Nucleus accumbens (tissue), 56 donors: ENCODE measurements around the gene PDLIM3.
A peak's percentile ranks its signal among the peaks of the same experiment; 100 is the strongest.
"Not testable (repeated sequence)": the region's sequence is repeated elsewhere in the genome, so short reads cannot be mapped to it uniquely, and the experiment has no call there.

Experiments used
- DNase-seq, 56 donors: peaks; one replicate each; lab custom pipeline; 2025; lab: John Stamatoyannopoulos, UW

The PDLIM3 gene

GRCh38 chr4:185534866-185535611, at the start of gene PDLIM3:
PDLIM3 (minus strand) TSS chr4:185535507; CDS start chr4:185535434, 73 bp downstream.
- peak in 53 of 56 donors; percentile 10 to 85 (median 60) for DNase-seq

- DNase-seq = no peak
These were observed 48.5 kb upstream of the PDLIM3 start for GRCh38 chr4:185583813-185584212.

- peak in 14 of 56 donors; percentile 3 to 53 (median 32) for DNase-seq
These were observed 47.5 kb upstream of the PDLIM3 start for GRCh38 chr4:185582651-185583400.

- DNase-seq = peak in 1 of 56 donors; percentile 22
These were observed 45.4 kb upstream of the PDLIM3 start for GRCh38 chr4:185580699-185581098.

- DNase-seq = no peak
These were observed 43.0 kb upstream of the PDLIM3 start for GRCh38 chr4:185578284-185578683.

GRCh38 chr4:185576962-185577950, 41.9 kb upstream of the PDLIM3 start:
- DNase-seq = no peak

GRCh38 chr4:185576314-185576961, 41.1 kb upstream of the PDLIM3 start:
- no peak for DNase-seq

GRCh38 chr4:185573651-185574199, 38.4 kb upstream of the PDLIM3 start:
- no peak for DNase-seq

- DNase-seq = no peak
These were observed 35.4 kb upstream of the PDLIM3 start for GRCh38 chr4:185570727-185571126.

- peak in 49 of 56 donors; percentile 4 to 79 (median 44) for DNase-seq
These were observed 32.4 kb upstream of the PDLIM3 start for GRCh38 chr4:185567381-185568376.

- DNase-seq = peak in 4 of 56 donors; percentile 8 to 51 (median 14)
These were observed 31.7 kb upstream of the PDLIM3 start for GRCh38 chr4:185566972-185567371.

- no peak for DNase-seq
These were observed 31.1 kb upstream of the PDLIM3 start for GRCh38 chr4:185566425-185566824.

GRCh38 chr4:185565696-185566095, 30.4 kb upstream of the PDLIM3 start:
- no peak for DNase-seq

- no peak for DNase-seq
These were observed 29.0 kb upstream of the PDLIM3 start for GRCh38 chr4:185564349-185564748.

- DNase-seq = no peak
These were observed 27.2 kb upstream of the PDLIM3 start for GRCh38 chr4:185562531-185562930.

- DNase-seq = no peak
These were observed 25.0 kb upstream of the PDLIM3 start for GRCh38 chr4:185560316-185560715.

- peak in 20 of 56 donors; percentile 4 to 61 (median 26) for DNase-seq
These were observed 24.6 kb upstream of the PDLIM3 start for GRCh38 chr4:185559915-185560281.

- not testable (repeated sequence) for DNase-seq
These were observed 24.1 kb upstream of the PDLIM3 start for GRCh38 chr4:185559251-185559914.
